ENCODE measurements around the gene MSRB2.
"Not testable (repeated sequence)": the region's sequence is repeated elsewhere in the genome, so short reads cannot be mapped to it uniquely, and the experiment has no call there.

MSRB2 gene

GRCh38 chr10:23060918-23061317 lies 34.5 kb upstream of the MSRB2 start:
- Histone ChIP-seq H3K4me3 (ENCODE audit: low read length) (no peak overlapping the region), H3K9me3 (ENCODE audit: control insufficient read depth, insufficient read depth, low read length) (no peaks in the 10 kb centered on the region), H3K4me1 (ENCODE audit: control insufficient read depth, insufficient read depth, low read length) (peaks cover 2% of the 10 kb centered on the region; the same call in 1 of the 2 replicates), H3K36me3 (ENCODE audit: control insufficient read depth, insufficient read depth, low read length) (no peaks in the 10 kb centered on the region), H3K27ac (ENCODE audit: low read length) (no peak overlapping the region), H3K27me3 (ENCODE audit: control insufficient read depth, insufficient read depth, low read length) (no peaks in the 10 kb centered on the region)
- no peak for DNase-seq (ENCODE audit: low read depth, low spot score)
- no CpG with 5 or more reads among the region's 2 CpGs for WGBS (ENCODE audit: insufficient coverage, insufficient read length)

- no peaks in the 10 kb centered on the region for H3K9me3 ChIP-seq (ENCODE audit: control insufficient read depth, insufficient read depth, low read length)
- H3K36me3 ChIP-seq (ENCODE audit: control insufficient read depth, insufficient read depth, low read length) = no peaks in the 10 kb centered on the region
- H3K4me3 ChIP-seq (ENCODE audit: low read length) = no peak overlapping the region
- H3K27ac ChIP-seq (ENCODE audit: low read length) = no peak overlapping the region
- H3K27me3 ChIP-seq (ENCODE audit: control insufficient read depth, insufficient read depth, low read length) = no peaks in the 10 kb centered on the region
- peaks cover 2% of the 10 kb centered on the region; the same call in 1 of the 2 replicates for H3K4me1 ChIP-seq (ENCODE audit: control insufficient read depth, insufficient read depth, low read length)
- no CpG with 5 or more reads among the region's 20 CpGs for WGBS (ENCODE audit: insufficient coverage, insufficient read length)
- DNase-seq (ENCODE audit: low read depth, low spot score) = no peak
These were observed 32.1 kb upstream of the MSRB2 start for GRCh38 chr10:23063045-23063972.

- H3K4me3 ChIP-seq (ENCODE audit: low read length) = no peak overlapping the region
- no peaks in the 10 kb centered on the region for H3K27me3 ChIP-seq (ENCODE audit: control insufficient read depth, insufficient read depth, low read length)
- no peak for DNase-seq (ENCODE audit: low read depth, low spot score)
- H3K4me1 ChIP-seq (ENCODE audit: control insufficient read depth, insufficient read depth, low read length) = peaks cover 2% of the 10 kb centered on the region; the same call in 1 of the 2 replicates
- no CpG with 5 or more reads among the region's 20 CpGs for WGBS (ENCODE audit: insufficient coverage, insufficient read length)
- no peak overlapping the region for H3K27ac ChIP-seq (ENCODE audit: low read length)
- H3K9me3 ChIP-seq (ENCODE audit: control insufficient read depth, insufficient read depth, low read length) = no peaks in the 10 kb centered on the region
- no peaks in the 10 kb centered on the region for H3K36me3 ChIP-seq (ENCODE audit: control insufficient read depth, insufficient read depth, low read length)
These were observed 31.2 kb upstream of the MSRB2 start for GRCh38 chr10:23063973-23064812.

GRCh38 chr10:23064813-23065114 lies 30.6 kb upstream of the MSRB2 start:
- H3K36me3 ChIP-seq (ENCODE audit: control insufficient read depth, insufficient read depth, low read length); H3K9me3 ChIP-seq (ENCODE audit: control insufficient read depth, insufficient read depth, low read length); DNase-seq (ENCODE audit: low read depth, low spot score); H3K27me3 ChIP-seq (ENCODE audit: control insufficient read depth, insufficient read depth, low read length); H3K27ac ChIP-seq (ENCODE audit: low read length); H3K4me1 ChIP-seq (ENCODE audit: control insufficient read depth, insufficient read depth, low read length); H3K4me3 ChIP-seq (ENCODE audit: low read length): not testable (repeated sequence)
- WGBS (ENCODE audit: insufficient coverage, insufficient read length) = no CpG with 5 or more reads among the region's 2 CpGs

- DNase-seq (ENCODE audit: low read depth, low spot score) = no peak
- no peak overlapping the region for H3K4me3 ChIP-seq (ENCODE audit: low read length)
- WGBS (ENCODE audit: insufficient coverage, insufficient read length) = no CpG with 5 or more reads among the region's 11 CpGs
- no peaks in the 10 kb centered on the region for H3K36me3 ChIP-seq (ENCODE audit: control insufficient read depth, insufficient read depth, low read length)
- no peak overlapping the region for H3K27ac ChIP-seq (ENCODE audit: low read length)
- H3K9me3 ChIP-seq (ENCODE audit: control insufficient read depth, insufficient read depth, low read length) = no peaks in the 10 kb centered on the region
- H3K27me3 ChIP-seq (ENCODE audit: control insufficient read depth, insufficient read depth, low read length) = no peaks in the 10 kb centered on the region
- H3K4me1 ChIP-seq (ENCODE audit: control insufficient read depth, insufficient read depth, low read length) = peaks cover 2% of the 10 kb centered on the region; the same call in 1 of the 2 replicates
These were observed 30.0 kb upstream of the MSRB2 start for GRCh38 chr10:23065181-23065948.

GRCh38 chr10:23067337-23067736 lies 28.0 kb upstream of the MSRB2 start:
- no peak for DNase-seq (ENCODE audit: low read depth, low spot score)
- no peak overlapping the region for H3K27ac ChIP-seq (ENCODE audit: low read length)
- no peak overlapping the region for H3K4me3 ChIP-seq (ENCODE audit: low read length)
- no peaks in the 10 kb centered on the region for H3K36me3 ChIP-seq (ENCODE audit: control insufficient read depth, insufficient read depth, low read length)
- WGBS (ENCODE audit: insufficient coverage, insufficient read length) = no CpG with 5 or more reads among the region's 12 CpGs
- no peaks in the 10 kb centered on the region for H3K9me3 ChIP-seq (ENCODE audit: control insufficient read depth, insufficient read depth, low read length)
- peaks cover 2% of the 10 kb centered on the region; the same call in 1 of the 2 replicates for H3K4me1 ChIP-seq (ENCODE audit: control insufficient read depth, insufficient read depth, low read length)
- no peaks in the 10 kb centered on the region for H3K27me3 ChIP-seq (ENCODE audit: control insufficient read depth, insufficient read depth, low read length)

GRCh38 chr10:23067939-23068775 lies 27.2 kb upstream of the MSRB2 start:
- H3K27me3 ChIP-seq (ENCODE audit: control insufficient read depth, insufficient read depth, low read length) = no peaks in the 10 kb centered on the region
- WGBS (ENCODE audit: insufficient coverage, insufficient read length) = no CpG with 5 or more reads among the region's 16 CpGs

GRCh38 chr10:23069019-23069815 lies 26.2 kb upstream of the MSRB2 start:
- Histone ChIP-seq H3K27ac (ENCODE audit: low read length) (no peak overlapping the region), H3K36me3 (ENCODE audit: control insufficient read depth, insufficient read depth, low read length) (no peaks in the 10 kb centered on the region), H3K9me3 (ENCODE audit: control insufficient read depth, insufficient read depth, low read length) (no peaks in the 10 kb centered on the region), H3K27me3 (ENCODE audit: control insufficient read depth, insufficient read depth, low read length) (no peaks in the 10 kb centered on the region), H3K4me3 (ENCODE audit: low read length) (no peak overlapping the region), H3K4me1 (ENCODE audit: control insufficient read depth, insufficient read depth, low read length) (no peaks in the 10 kb centered on the region)
- no CpG with 5 or more reads among the region's 10 CpGs for WGBS (ENCODE audit: insufficient coverage, insufficient read length)
- DNase-seq (ENCODE audit: low read depth, low spot score) = no peak

More at GRCh38 chr10:23067939-23068775, 27.2 kb upstream of the MSRB2 start:
- H3K9me3 ChIP-seq (ENCODE audit: control insufficient read depth, insufficient read depth, low read length) = no peaks in the 10 kb centered on the region
- no peak overlapping the region for H3K27ac ChIP-seq (ENCODE audit: low read length)
- peaks cover 2% of the 10 kb centered on the region; the same call in 1 of the 2 replicates for H3K4me1 ChIP-seq (ENCODE audit: control insufficient read depth, insufficient read depth, low read length)
- DNase-seq (ENCODE audit: low read depth, low spot score) = no peak
- H3K36me3 ChIP-seq (ENCODE audit: control insufficient read depth, insufficient read depth, low read length) = no peaks in the 10 kb centered on the region
- no peak overlapping the region for H3K4me3 ChIP-seq (ENCODE audit: low read length)
